CD4-positive, alpha-beta T cell treated with Interleukin-6 for 4 hours (primary cell): ENCODE data around the gene LYPD8.

Experiments used
- DNase-seq: peaks from one replicate; pipeline ENCODE4 v3.0.0-alpha.2; 2020; ENCODE audit warnings: mixed read lengths

LYPD8 gene

DNA sequence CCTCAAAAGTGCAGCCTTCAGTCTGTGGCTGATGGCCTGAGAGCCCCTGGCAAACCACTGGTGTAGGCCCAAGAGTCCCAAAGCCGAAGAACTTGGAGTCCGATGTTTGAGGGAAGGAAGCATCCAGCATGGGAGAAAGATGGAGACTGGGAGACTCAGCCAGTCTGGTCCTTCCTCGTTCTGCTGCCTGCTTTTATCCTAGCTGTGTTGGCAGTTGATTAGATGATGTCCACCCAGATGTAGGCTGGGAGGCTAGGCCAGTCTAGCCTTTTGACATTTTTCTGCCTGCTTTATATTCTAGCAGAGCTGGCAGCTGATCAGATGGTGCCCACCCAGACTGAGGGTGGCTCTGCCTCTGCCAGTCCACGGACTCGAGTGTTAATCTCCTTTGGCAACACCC is 1.1 kb upstream of the LYPD8 start:
- no peak for DNase-seq

DNA sequence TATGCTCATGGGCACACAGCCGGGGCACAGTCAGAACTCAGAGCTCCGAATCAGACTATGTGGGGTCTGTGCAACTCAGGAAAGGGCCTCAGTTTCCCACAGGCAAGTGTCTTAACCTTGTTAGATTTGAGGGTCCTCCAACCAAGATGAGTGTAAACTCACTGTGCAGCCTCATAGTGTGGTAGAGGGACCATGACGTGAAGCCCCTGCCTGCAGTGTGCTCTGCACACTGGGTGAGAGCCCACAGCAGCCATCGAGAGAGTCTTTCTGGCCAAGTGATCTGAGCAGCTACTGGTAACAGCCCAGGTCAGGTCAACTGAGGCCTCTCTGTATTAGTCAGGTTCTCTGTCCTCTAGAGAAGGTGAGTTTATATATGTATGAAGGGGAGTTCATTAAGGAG is 592 bp upstream of the LYPD8 start:
- DNase-seq, result no peak

DNA sequence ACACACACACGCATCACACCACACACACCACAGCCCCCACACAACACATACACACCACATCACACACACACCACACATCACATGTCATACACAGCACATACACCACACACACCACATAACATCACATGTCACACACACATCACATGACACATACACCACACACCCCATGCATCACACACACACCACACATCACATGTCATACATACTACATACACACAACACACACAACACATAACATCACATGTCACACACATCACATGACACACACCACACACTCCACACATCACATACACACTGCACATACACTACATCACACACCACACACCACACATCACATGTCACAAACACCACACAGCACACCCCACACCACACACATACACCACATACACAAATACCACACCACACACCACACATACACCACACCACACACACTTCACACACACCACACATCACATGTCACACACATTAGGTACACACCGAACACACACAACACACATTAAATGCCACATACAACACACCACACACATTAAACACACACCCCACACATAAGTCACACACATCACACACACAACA is 1.8 kb downstream of the LYPD8 start:
- DNase-seq, result no peak

DNA sequence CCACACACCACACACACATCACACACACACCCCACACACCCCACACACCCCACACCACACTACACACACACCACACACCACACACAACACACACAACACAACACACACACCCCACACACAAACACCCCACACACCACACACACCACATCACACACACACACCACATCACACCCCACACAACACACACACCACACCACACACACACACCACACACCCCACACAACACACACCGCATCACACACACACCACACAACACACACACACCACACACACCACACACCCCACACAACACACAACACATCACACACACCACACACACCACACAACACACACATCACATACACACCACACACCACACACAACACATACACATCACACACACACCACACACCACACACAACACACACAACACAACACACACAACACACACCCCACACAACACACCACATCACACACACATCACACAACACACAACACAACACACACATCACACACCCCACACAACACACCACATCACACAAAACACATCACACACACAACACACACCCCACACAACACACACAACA is 2.4 kb downstream of the LYPD8 start:
- DNase-seq, result no peak

DNA sequence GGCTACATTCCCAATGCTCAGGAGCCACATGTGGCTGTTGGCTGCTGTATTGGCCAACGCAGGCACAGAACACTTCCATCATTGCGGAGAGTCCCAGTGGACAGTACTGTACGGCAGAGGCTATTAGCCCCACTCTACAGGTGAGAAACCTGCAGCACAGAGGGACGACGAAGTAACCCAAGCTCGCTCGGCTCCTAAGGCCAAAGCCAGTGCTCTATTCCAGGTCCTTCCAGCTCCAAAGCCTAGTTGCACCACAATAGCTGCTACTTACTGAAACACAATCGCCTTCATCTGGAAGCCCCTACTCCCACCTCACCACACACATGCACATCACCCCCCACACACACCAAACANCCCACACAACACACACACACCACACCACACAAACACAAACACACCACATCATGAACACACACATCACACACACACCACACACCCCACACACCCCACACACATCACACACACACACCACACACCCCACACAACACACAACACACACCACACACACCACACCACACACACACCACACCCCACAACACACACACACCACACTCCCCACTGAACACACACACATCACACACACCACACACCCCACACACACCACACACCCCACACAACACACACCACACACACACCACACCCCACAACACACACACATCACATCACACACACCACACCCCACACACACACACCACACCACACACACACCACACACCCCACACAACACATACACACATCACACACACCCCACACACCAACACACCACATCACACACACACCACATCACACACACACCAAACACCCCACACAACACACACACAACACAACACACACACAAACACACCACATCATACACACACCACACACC is 3.2 kb downstream of the LYPD8 start:
- no peak for DNase-seq

DNA sequence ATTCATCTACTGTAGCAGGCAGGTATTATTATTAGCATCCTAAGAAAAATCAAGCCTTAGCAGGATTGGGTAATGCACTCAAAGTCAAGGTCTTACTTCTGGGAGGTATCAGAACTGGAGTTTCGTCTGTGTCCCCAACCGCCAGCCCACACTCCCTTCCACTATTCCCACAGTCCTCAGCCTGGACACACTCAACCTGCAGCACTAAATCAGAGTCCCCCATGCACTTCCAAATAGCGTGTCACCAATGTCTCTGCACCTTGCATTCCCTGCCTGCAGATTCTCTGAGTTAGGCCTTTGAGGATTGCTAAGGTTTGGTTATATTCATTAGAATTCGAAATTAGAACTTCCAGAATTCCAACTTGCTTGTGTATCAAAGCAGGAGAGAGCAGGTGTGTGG is 3.9 kb downstream of the LYPD8 start:
- no peak for DNase-seq

DNA sequence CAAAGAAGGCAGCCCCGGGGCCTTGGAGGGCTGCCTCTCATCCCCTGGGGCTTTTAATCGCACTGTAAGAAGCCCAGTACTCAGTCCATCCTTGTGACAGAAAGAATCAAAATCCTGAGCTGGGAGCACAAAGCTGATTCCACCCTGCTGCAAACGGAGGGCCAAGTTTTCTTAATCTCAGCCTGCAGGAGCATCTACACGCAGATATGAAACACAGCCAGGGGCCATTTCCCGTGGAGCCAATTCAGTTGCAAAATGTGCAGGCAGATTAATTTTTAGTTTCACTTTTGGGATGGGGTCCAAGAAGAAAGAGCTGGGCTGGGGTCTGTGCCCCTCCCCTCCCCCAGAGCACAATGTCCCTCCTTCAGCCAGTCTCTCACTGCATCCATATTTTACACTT is 4.4 kb downstream of the LYPD8 start:
- DNase-seq, result peak; percentile 6

DNA sequence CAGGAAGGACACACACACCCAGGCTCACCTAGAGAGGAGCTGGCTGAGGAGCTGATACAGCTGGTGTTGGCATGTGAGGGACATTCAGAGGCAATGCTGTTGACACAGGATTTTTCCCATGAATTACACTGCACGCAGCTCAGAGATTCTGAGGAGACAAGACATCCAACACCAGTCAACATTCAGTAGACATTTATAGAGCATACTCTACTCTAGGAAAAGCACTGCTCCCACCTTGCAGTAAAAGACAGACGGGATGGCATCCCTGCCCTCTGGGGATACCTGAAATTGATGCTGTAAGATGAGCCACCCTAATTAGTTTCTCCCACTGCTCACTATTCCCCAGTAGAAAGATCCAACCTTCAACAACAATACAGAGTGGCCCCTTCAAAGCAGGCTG is 5.1 kb downstream of the LYPD8 start:
- DNase-seq, result no peak

DNA sequence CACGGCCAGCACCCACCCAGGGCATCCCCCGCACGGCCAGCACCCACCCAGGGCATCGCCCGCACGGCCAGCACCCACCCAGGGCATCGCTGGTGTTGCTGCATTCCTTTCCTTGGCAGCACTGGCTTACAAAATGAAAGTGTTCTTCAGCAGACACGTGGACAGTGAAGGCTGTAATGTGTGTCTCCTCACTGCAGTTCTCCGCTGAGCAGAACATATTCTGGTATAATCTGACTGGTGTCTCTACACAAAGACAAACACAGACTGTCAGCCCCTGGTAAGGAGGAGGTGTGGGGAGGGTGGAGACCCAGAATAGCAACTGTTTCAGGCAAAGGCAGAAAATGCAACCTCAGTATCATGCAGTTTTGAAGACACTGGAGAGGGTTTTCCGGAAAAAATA is 7.3 kb downstream of the LYPD8 start:
- no peak for DNase-seq

DNA sequence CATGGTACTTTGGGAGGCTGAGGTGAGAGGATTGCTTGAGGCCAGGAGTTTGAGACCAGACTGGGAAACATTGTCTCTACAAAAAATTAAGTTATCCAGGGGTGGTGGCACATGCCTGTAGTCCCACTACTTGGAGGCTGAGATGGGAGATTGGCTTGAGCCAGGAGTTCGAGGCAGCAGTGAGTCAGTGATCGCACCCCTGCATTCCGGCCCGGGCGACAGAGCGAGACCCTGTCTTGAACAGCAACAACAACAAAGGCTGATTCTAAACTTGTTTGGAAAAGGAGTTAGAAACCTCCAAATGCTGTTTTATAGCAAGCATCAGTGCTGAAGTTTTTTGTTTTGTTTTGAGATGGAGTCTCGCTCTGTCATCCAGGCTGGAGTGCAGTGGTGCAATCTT is 14.7 kb downstream of the LYPD8 start:
- no peak for DNase-seq

DNA sequence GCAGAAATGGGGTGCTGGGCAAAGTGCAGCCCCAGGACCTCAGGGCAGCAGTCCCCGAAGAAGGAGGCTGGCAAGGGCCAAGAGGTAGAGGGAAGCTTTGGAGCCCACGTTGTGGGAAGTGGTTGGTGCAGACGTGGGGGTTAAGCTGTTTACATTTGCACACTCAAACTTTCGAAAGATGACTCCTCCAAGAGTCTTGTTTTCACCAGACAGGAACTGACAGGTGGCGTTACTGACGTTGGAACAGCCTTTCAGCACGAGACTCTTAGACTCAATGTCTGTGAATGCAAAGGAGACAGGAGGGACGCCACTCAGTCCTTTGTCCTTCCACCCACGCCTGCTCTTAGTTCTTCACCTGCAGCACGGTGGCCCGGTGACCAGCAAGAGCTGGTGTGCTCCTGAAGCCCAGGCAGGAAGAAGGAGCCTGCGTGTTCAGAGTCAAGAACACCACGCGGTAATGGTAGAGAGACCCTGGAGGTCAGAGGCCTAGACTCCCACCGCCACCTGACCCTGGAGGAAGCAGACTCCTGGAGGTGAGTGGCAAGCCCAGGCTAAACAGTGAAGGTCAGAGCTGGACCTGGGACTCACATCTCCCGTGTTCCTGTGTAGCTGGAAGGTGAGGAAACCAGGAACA is 15.9 kb downstream of the LYPD8 start:
- DNase-seq, result no peak

DNA sequence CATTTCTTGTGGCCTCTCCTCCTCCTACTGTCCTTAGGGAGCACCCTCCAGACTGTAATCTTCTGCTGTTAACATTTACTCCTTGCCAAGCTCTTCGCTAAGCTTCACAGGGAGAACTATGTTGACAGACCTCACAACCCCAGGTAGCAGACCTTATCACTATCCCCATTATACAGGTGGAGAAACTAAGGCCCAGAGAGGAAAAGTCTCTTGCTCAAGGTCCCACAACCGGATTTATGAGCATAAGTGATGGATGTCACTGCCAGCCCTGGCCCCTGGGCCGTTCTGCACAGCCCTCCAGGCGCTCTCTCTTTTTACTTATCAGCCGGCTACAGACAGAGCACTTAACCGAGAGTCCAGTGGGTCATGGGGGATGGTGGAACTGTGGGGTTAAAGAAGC is 18.1 kb downstream of the LYPD8 start:
- no peak for DNase-seq

DNA sequence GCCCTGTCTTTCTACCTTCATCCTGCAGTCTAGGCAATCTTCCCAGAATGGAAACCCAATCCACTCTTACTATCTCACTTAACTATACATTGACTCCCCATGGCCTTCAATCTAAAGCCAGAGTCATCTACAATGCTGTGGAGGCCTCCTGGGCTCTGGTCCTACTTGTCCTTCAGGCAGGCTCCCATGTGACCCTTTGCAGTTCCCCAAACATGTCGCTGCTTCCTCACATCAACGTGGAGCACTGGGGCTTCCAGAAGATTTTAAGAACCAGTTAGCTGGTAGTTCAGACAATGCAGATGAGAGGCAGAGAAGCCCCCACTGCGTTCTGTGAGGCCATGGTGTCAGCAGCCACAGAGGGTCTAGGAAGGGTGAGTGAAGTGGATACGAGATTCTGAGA is 18.6 kb downstream of the LYPD8 start:
- no peak for DNase-seq

DNA sequence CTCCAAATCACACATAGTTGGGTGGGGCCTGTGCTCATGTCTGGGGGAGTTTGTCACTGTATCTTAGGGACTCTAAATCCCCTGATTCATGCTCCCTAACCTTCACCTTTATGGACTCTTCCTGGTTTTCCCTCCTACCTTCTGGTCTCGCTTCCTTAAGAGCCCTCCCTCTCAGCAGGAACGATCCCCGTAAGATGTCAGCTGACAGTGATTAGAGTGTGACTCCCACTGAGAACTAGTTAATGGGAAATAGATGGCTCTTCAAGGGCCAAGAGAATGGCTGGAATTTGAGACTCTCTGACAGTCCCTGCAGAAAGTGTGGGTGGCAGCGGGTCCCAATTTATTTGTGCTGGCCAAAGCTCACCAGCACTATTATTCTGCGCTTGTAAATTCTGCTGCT is 22.0 kb downstream of the LYPD8 start:
- no peak for DNase-seq

DNA sequence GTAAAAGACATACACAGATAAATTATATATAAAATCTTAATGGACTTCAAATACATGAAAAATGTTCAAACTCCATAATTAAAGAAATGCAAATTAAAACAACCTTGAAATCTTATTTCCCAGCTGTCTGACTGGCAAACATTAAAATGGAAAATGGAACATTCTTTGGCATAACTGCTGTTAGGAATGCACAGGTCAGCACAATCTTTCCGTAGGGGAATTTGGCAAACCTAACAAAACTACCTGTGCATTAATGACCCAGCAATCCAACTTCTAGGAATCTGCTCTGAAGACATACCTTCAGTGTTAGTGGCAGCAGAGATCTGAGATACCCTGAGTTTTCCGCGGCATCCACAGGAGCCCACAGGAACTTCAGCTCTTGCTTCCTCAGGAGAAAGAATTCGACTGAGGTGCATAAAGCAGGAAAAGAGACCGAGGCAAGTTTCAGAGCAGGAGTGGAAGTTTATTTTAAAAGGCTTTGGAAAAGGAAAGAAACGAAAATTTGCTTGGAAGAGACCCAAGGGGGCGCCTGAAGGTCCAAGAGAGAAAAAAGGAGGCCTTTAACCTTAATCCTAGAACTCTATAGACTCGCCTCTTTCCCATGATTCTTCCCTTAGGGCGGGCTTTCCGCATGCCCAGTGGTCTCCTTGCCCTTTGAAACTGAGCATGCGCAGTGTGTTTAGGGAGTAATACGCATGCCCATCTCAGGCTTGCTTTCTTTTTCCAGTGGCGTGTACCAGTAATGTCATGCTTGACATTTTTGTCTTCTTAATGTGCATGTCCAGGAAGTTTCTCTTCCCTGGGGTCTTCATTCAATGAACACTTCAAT is 24.8 kb downstream of the LYPD8 start:
- DNase-seq, result no peak

DNA sequence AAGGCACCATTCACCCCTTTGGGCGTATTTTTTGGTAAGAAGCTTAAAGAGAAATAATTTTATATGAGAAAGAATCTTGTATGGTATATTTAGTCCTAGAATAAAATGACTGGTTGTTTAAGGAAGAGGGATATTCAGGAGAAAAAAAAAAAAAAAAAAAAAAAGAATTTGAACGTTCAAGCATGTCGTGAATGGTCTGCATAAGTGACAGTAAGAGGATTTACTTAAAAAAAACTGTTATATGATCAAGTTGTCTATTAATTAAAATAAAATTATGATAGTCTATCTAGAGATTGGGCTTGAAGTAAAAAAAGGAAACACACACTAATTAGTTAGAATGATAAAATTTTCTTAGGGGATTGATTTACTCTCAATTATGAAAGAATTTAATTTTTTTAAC is 41.3 kb downstream of the LYPD8 start:
- DNase-seq, result no peak

DNA sequence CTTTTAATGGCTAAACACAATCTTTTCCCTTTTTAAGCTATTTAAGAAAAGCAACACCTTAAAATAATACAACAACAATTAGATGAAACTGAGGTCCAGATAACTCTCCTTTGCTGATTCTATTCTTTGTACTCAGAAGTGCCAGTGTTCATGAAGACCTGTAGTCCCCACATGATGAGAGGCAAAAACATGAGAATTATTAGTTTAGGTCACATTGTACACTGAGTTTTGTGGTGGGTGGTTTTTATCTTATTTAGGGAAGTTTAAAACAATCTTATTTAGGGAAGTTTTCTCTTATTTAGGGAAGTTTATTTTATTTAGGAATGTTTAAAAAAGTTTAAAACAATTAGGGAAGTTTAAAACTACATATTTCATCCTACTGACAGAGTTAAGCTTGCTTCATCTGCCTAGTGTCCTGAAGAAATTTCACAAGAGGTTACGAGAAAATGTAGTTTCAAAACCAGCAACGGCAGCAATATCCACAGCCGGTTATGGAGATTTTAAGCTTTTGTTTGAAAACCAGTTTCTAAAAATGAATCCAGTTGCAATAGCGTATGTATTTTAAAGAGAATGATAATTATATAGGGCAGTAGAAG is 45.2 kb downstream of the LYPD8 start:
- DNase-seq, result no peak

DNA sequence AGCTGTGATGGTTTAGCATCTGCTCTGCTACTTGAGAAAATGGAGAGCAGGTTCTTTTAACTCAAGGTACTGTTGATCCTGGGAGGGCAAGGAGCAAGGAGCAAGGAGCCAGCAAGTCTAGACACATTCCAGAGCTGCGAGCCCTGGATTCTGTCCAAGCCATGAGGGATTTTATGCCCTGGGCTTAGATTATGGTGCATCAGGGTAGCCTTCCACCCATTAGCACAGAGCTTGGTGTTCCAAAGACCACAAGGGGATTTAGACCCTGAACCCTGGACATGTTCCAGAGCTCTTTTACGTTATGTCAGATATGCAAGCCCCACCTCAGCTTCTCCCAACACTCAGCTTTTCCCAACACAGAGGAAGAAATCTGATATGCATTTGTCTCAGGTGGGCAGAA is 51.0 kb downstream of the LYPD8 start:
- DNase-seq, result no peak

DNA sequence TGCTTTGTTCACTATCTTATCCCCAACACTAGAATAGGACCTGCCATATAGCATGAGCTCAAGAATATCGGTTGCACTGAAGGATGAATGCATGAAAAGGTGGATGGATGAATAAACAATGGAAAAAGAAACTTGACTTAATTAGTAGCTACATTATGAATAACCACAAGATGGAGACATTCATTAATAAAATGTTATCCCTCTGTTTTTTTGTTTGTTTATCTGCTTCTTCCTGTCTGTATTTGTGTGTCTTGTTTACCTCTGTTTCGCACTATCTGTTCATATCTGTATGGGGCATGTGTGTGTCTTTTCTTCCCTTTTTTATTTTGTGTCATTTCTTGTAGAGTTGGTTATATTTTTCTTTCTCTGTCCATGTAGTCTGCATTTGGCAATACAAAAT is 51.9 kb downstream of the LYPD8 start:
- no peak for DNase-seq

DNA sequence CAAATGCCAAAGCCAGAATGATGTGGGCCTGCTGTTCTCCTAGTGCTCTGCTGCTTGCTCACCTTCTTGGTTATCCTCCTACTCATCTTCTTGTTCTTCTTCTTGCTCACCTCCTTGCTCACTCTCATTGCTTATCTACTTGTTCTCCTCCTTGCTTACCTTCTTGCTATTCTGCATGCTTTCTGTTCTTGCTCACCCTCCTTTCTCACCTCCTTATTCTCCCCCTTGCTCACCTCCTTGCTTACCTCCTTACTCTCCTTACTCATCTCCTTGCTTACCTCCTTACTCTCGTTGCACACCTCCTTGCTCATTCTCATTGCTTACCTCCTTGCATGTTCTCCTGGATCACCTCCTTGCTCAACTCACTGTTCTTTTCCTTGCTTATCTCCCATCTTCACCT is 52.8 kb downstream of the LYPD8 start, which contains the start of gene OR14I1:
Gene OR14I1 (minus strand): TSS at position 53 of the 400 bp plus-strand sequence.
- DNase-seq, result no peak

DNA sequence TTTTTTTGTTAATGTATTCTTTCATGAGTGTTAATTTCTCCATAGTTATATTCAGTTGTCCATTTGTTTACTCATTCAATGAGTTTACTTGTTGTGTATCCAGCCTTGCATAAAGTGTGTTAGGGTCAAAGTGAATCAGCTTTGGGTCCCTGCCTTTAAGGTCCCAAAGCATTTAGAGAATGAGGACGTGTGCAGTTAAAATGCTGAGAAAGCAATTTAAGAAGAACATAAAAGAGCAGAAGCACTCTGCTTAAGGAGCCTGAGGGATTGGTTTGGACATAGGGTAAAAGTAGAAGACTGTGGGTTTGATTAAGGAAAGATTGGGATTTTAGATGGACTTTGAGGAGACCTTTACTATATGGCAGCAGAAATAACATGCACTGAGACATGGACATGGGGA is 56.5 kb downstream of the LYPD8 start:
- DNase-seq, result no peak

DNA sequence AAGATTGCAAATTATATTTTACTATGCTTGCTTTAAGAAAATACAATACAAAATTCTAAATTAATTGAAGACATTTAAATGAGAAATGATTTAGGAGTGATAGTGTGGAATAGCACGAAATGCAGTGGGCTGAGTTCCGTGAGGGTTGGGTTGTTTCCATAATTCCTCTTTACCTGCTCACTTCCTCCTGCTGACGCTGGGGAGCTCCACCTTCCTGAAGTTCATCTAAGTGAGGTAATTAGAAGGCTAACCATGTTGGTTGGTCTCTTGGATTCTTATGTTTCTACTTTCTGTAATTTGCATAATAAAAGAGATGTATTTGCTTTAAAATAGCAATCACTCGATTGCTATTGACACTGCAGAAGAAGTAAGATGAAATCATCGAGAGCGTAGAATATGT is 57.7 kb downstream of the LYPD8 start:
- no peak for DNase-seq

DNA sequence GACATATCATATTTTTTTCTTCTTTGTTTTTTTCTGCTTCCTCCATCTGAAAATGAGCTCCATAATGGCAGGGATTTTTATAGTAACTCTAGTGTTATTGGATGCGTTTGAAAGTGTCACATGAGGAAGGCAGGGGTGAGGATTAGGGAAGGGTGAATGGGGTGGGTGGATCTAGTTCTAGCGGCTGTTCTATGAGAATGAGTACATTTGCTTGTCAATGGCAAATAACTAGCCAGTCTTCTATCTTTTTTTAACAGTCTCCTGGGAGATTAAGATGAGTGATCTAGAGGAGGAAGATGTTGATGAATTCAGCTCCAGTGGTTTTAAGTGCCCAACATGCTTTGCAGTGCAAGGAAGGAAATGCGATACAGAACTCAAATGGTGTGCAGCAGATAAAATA is 58.8 kb downstream of the LYPD8 start:
- DNase-seq, result no peak
